Middle frontal gyrus (tissue), 1 donor: ENCODE results near the gene SCT.

Experiments
- DNase-seq: peaks from one replicate; pipeline ENCODE4 v3.0.0-alpha.2; 2015; ENCODE audit warnings: low spot score; ENCODE audit errors: extremely low spot score

The SCT gene

DNA sequence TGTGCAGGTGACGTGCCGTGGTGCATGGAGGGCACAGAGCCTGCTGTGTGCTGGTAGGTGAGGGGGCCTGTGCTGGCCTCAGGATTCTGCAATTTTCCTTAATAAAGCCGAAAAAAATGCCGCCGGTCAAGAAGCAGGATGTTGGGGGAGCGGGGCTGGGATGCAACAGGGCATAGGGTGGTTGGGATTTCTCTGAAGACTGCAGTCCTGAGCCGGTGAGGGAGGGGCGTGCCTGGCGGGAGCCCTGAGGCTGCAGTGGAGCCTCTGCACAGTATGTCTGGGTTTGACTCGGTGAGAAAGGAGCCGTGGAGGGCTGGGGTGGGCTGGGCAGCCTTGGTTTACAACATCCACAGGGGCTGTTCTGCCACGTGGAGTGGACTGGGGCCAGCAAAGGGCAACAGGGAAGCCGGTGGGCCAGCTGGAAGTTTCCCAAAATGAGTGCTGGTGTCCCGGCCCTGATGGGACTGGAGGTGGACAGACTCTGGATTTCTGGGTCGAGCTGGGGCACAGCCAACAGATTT, 3.6 kb downstream of the SCT start:
- DNase-seq: no peak

DNA sequence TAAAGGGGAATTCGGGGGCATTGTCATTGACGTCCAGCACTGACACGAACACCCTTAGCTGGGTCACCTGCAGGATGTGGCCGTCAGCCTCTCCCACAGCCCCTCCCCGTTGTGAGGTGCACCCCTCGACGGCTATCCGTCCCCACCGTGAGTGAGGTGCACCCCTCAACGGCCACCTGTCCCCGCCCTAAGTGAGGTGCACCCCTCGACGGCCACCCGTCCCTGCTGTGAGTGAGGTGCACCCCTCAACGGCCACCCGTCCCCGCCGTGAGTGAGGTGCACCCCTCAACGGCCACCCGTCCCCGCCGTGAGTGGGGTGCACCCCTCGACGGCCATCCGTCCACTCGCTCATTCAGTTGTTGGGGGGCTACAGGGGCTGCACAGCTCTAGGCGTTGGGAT, 5.1 kb downstream of the SCT start:
- no peak for DNase-seq

DNA sequence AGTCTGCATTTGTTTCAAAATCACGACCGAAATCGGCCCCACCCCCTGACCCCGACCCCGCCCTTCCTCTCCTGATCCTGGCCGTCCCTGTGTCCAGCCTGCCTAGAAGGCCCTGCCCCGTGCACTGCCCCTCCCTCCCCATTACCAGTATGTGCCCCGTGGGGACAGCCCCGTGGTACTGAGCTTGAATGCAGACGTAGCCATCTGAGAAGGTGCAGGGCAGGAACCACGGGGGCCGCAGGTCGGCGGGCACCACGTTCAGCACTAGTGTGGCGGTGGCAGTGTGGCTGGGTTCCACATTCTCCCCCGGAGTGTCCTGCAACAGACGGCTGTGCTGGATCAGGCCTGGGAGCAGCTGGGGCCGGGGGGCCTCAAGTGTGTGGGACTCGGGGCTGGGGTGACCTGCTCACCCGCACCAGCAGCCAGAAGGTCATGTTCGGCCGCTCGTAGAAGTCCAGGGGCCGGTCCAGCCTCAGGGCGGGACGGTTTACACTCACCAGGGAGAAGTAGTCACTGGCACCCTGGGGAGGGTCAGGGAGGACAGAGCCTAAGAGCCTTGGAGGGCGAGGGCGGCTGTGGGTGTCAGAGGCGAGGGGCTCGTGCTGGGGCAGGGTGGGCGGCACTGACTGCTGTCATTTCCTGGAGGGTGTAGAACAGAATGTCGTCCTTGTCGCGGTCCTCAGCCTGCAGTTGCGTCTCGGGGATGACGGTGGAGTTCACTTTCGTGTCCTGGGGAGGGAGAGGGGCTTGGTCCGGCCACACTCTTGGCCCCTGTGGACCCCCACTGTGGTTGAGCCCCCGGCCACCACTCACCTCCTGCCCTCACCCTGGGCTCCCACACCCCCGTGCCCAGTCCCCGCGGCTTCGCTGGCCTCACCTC, 5.8 kb downstream of the SCT start:
- DNase-seq: no peak

DNA sequence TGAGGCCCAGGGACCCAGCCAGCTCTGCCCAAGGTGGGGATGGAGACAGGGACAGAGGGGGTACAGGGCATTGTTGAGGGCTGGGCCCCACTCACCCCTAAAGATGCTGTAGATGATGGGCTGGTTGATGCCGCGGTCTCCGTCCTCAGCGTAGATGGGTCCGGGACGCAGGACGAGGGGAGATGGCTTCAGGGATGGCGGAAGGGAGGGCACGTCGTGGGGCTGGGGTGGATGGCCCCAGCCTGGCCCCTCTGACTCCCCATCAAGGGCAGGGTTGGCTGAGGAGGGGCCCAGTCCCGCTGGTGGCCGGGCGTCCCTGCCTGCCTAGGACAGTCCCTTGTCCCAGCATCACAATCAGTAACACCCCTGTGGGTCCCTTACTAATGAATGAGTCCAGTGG, 6.8 kb downstream of the SCT start:
- no peak for DNase-seq

DNA sequence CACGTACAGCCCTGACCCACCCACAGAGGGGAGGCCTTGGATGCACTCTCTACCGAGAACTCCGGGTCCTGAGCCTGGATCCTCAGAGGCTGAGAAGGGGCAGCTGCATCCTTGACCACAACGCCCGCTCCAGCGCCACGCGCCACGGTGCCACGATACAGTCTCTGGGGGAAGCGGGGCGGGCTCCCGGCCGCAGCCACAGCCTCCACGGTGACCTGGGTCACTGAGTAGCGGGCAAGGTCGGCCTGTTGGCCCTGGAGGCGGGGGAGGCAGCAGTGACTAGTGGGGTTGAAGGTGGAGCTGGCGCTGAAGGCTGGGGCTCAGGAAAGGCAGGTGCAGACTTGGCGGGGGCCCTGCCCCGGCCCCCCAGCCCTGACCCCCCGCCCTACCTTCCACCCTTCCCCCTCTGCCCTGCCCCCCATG, 7.3 kb downstream of the SCT start:
- DNase-seq: no peak

DNA sequence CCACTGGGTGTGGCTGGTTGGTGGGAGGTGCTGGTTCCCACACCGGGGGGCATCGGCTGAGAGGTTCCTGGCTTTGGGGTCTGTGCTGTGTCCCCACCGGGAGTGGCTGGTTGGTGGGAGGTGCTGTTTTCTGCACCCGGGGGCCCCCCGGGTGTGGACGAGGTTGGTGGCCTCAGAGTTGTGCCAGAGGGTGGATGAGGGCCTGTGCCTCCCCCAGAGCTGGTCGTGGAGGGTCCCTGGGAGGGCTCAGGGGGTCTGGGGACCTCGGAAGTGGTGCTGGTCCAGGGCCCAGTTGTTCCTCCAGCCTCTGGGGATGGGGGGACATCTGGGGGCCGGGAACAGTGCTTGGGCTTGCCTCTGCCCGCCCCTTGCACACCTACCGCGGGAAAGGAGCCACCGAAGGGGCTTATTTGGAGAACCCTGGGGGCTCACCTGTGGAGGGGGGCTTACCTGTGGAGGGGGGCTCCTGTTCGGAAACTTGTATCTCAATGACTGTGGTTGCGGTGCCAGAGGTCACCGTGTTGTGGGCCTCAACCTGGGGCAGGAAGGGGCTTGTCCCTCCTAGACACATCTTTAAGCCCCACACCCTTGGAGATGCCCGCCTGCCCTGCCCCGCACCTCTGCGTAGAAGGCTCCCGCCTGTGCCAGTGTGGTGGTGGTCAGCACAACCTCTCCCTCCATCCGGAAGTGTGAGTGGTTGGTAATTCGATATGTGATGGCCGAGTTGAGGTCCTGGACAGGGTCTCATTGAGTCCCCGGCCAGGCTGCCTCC, 7.9 kb downstream of the SCT start:
- DNase-seq: no peak

DNA sequence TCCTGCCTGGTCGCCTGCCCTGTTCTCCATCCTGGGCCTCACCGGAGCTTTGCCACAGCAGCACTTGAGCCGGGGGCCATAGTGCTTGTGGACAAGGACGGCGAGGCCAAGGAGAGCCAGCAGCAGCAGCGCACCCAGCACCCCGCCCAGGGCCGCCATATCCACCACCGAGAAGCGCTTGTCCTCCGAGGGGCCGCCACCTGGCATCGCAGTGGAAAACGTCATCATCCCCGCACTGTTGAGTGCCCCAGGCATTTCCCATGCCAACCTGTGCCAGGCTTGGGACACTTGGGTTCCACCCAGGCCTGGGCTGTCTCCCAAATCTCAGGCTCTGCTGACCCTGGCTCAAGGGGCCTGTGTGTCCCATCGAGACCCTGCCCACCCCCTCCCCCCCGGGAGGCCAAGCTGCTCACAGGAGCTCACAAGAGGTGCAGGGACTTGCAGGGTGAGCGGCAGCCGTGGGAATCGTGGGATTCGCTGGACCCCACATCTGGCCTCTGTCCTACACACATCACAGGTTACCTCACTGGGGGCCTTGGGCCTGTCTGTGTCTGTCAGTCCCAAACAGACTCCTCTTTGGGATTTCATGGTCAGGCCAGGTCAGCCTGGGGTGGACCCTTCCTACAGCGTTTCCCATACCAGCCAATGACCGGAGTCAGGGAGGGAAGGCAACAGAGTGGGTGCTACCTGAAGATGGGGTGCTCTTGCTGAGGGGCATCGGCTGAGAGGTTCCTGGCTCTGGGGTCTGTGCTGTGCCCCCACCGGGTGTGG, 8.9 kb downstream of the SCT start:
- DNase-seq: no peak

DNA sequence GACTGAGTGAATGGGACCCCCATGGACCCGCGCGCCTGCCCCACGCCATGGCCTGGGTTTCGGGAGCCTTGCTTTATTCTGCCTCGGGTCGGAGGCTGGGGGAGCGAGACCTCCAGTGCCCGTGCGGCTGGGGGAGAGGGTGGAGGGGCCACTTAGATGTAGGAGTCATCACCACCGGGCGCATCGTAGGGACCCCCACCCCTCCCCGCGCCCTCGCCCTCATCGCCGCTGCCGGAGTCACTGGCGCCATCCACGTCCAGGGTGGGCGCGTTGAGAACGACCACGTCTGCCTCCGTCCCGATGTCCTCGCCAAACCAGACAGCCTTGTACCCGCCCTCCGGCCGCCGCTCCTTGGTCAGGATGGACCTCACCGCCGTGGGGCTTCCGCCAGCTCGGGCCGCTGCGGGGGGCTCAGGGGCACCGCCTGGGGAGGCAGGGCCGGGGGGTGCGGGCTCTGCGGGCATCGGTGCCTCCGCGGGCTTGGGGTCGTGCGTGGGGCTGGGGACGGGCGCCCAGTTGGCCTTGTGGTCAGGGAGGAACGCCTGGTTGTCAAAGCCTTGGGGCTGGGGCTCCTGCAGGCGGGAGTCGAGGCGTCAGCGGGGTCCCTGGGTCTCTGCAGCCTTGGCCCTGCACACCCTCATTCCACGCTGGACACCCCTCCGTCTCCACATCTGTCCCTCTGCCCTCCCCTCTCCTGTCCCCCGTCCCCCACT, 9.6 kb downstream of the SCT start:
- no peak for DNase-seq

DNA sequence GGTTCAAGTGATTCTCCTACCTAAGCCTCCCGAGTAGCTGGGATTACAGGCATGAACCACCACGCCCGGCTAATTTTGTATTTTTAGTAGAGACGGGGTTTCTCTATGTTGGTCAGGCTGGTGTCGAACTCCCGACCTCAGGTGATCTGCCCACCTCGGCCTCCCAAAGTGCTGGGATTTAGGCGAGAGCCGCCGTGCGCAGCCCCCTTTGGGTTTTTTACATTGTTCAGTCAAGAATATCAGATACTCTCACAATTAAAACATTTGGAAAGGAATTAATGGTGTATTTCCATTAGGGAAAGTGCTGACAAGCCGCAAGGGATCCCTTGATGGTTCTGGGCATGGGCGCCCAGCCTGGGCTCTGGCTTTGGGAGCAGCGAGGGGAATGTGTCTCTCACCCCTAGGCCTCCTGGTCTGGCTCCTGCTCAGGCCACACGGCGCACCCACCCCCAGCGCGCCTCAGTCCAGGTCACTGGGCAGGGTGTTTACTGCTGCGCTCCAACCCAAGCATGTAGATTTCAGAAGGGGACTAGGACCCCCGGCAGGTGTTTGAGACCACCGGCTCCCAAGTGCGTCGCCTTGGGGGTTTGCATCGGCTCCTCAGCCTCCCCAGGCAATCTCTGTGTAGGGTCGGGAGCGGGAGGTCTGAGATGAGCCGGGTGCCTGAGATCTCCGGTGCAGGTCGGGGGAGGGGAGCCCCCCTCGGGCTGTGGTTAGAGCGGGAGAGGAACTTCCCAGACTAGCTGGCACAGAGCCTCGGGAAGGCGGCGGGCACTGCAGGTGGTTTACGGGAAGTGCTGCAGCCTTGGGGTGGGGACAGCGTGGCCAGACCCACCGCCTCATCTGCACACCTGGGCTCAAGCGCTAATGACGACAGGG, 10.4 kb downstream of the SCT start:
- DNase-seq: no peak

DNA sequence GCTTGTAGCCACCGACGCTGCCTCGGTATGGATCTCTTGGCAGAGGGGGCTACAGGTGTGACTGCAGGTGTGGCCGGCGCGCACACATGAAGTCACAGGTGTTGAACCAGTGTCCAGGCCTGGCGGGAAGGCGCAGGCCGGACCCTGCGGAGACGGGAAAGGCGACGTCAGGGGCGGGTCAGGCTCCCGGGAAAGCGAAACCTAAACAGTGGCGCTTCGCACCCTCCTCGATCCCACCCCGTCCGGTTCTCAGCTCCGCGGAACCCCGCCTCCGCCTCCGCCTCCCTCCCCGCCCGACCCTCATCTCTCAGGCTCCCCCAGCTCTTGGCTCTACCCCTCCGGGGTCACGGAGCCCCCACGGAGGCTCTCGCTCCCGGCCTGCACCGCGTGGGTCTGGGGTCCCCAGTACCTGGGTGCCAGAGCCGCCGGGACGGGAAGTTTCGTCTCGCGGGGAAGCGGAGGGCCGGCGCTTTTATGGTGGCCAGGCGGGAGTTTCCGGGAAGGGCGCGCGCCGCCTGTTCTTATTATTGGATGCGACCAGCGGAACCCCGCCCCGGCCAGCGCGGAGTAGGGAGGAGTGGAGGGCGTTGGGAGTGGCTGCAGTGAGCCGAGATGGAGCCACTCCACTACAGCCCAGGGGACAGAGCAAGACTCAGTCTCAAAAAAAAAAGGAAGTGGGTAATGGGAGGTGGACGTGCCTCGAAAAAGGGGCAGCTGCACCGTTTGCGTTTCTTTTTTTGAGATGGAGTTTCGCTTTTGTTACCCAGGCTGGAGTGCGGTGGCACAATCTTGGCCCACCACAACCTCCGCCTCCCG, 11.3 kb downstream of the SCT start, which contains the start of gene IRF7:
Gene IRF7, minus strand, starts transcription at position 447 of the 816 bp plus-strand sequence. CDS start 586 bp downstream, outside the sequence.
- peak; percentile 53 for DNase-seq

DNA sequence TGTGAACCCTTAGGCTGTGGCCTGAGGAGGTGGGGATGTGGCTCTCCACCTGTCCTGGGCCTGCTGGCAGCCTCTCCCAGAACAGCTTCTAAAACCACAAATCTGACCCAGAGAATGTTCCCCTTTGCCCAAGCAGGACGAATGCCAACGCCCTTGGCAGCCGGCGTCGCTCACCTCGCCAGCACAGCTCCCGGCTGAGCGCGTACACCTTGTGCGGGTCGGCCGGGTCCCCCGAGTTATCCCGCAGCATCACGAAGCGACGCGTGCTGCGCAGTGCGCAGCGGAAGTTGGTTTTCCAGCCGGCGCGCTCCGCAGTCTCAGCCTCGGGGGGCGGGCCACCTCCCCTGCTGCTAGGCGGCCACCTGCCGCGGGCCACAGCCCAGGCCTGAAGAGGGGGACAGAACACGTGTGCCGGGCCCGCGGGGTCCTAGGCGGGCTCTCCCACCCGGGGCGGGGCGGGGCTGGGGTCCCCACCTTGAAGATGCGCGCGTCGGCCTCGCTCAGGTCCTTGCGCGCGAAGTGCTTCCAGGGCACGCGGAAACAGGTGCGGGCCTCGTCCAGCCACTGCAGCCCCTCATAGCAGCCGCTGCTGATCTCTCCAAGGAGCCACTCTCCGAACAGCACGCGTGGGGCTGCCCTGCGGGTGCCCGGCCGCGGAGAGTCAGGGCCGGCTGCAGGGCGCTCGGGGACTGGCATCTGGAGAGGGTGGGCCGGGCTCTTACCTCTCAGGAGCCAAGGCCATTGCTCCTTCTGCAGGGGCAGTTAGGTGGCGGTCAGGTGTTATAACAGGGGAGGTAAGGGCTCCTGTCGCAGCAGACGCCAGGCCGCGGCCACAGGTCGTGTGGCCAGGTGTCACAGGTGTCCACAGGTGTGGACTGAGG, 12.1 kb downstream of the SCT start:
- DNase-seq: no peak

DNA sequence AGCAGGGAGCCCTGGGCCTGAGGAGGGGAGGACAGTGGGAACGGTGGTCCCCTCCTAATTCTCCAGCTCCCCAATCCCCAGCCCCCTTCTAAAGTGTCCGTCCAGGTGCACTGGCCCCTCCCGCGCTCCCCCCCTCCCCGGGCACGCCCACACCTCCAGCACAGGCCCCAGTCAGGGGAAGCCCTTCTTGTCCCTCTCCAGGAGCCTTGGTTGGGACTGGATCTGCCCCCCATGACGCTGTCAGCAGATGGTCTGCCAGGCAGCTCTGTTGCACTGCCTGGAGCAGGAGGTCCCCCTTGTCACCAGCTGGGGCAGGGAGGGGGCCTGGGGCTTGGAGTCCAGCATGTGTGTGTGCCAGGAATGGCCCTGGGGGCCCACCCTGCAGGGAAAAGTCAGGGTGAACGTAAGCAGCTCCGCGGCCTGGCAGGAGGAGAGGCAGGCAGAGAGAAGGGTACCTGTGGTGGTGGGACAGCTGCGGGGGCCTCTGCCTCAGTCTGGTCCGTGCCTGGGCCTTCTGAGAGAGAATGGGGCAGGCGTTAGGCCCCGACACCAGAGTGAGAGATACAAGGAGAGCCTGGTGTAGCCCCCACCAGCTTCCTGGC, 12.9 kb downstream of the SCT start:
- no peak for DNase-seq

DNA sequence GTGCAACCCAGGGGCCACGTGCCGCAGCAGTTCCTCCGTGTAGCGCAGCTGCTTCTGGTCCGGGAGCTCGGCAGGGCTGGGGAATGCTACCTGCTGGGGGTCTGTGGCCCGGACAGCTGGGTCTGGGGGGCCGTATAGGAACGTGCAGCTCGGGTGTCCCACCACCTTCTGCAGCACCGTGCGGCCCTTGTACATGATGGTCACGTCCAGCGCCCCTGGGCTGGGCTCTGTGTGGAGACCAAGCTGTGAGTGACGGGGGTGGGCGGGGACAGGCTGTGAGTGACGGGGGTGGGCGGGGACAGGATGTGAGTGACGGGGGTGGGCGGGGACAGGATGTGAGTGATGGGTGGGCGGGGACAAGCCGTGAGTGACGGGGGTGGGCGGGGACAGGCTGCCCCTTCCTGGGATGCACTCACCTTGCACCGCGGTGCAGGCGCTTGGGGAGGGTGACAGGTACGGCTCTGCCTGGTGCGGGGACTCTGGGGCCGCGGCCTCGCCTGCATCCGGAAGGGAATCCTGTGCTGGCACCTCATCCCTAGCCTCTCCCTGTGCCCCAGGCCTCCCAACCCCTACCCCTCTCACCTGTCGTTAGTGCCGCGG, 13.5 kb downstream of the SCT start:
- no peak for DNase-seq

DNA sequence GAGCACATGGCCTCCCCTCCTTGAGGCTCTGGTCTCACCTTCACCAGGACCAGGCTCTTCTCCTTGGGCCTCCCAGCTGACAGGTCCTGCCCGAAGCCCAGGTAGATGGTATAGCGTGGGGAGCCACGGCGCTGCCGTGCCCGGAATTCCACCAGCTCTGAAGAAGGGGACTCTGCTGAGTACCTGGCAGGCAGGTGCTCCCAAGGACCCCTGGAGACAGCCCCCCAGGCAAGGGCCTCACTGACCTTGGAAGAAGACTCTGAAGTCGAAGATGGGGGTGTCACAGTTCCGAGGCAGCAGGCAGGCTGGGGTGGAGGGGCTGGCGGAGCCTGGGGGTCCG, 14.1 kb downstream of the SCT start:
- no peak for DNase-seq

DNA sequence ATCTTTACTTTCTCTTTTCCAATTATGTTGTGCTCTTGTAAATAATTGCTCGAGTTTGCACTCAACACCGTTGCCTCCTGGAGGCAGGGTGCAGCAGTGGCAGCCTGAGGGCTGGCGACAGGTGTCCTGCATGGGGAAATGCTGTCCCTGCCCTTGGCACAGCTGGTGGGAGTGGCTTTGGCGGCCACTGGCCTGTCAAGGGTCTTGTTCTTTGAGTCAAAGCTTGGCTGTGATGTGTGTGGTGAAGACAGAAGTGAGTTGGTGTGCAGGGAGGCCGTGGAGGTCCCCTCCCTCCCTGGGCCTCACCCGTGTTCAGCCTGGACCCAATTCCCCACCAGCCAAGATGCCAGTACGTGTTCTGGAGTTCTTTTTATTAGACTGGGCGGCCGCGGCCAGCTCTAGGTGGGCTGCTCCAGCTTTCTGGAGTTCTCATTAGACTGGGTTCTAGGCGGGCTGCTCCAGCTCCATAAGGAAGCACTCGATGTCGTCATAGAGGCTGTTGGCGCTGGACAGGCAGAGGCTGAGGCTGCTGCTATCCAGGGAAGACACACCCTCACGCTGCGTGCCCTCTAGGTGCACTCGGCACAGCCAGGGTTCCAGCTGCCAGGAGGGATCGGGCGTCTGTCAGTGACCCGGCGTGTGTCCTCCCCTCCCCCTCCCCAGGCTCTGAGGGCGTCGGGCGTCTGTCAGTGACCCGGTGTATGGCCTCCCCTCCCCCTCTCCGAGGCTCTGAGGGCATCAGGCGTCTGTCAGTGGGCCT, 14.6 kb downstream of the SCT start:
- DNase-seq: no peak
